ACC112 (cell line): ENCODE measurements around the gene BICRA.
"Not testable (repeated sequence)": the region's sequence is repeated elsewhere in the genome, so short reads cannot be mapped to it uniquely, and the experiment has no call there.

Source experiments
- H2AFZ ChIP-seq: fragments of 200-600 bp; sonication (generic); one replicate; pipeline ENCODE4 v1.6.0; 2017; ENCODE audit warnings: antibody characterized with exemption, low read length; ENCODE audit not compliant: unreplicated experiment
- H3K27ac ChIP-seq: fragments of 200-600 bp; sonication (generic); 2 replicates; pipeline ENCODE4 v1.5.1; 2014; ENCODE audit warnings: low read depth, mild to moderate bottlenecking, antibody characterized with exemption, low read length, moderate library complexity
- H3K27me3 ChIP-seq: fragments of 200-600 bp; sonication (generic); 2 replicates; pipeline ENCODE4 v1.6.1; 2014; ENCODE audit warnings: mild to moderate bottlenecking, antibody characterized with exemption, low read length, moderate library complexity, mixed read lengths; ENCODE audit not compliant: insufficient read depth
- H3K36me3 ChIP-seq: fragments of 200-600 bp; sonication (generic); 2 replicates; pipeline ENCODE4 v1.6.1; 2016; ENCODE audit warnings: mild to moderate bottlenecking, antibody characterized with exemption, low read length, moderate library complexity, mixed read lengths; ENCODE audit not compliant: insufficient read depth
- H3K4me1 ChIP-seq: fragments of 200-600 bp; sonication (generic); one replicate; pipeline ENCODE4 v1.6.1; 2016; ENCODE audit warnings: low read length, mixed read lengths; ENCODE audit not compliant: insufficient read depth, unreplicated experiment, control insufficient read depth
- H3K4me3 ChIP-seq: fragments of 200-600 bp; sonication (generic); 2 replicates; pipeline ENCODE4 v1.5.1; 2014; ENCODE audit warnings: mild to moderate bottlenecking, low read depth, low read length
- H3K79me2 ChIP-seq: fragments of 200-600 bp; sonication (generic); one replicate; pipeline ENCODE4 v1.6.0; 2016; ENCODE audit warnings: low read length; ENCODE audit not compliant: control insufficient read depth, unreplicated experiment, insufficient read depth

The BICRA gene

DNA sequence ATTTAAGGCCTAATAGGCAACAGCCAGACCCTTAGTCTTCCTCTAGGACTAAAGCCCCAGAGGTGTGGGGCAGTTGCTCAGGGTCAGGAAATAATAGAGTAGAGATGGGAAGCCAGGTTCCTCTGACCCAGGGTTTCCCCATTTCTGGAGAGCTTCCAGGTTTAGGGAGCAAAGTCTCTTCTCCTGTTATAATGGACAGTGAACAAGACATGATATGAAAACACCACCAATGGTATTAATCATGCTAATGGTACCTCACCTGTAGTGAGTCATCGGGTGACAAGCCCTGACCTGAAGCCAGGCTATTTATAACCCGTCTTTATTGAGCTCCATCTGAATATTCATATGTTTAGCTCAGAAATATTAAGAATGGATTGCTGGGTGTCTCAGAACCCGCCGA, 24.6 kb downstream of the BICRA start:
- Histone ChIP-seq H3K79me2 (peaks cover 48% of the 10 kb centered on the region), H2AFZ (no peak overlapping the region), H3K27me3 (no peaks in the 10 kb centered on the region), H3K4me3 (no peak overlapping the region), H3K4me1 (peaks cover 7% of the 10 kb centered on the region), H3K27ac (no peak overlapping the region), H3K36me3 (no peaks in the 10 kb centered on the region)

DNA sequence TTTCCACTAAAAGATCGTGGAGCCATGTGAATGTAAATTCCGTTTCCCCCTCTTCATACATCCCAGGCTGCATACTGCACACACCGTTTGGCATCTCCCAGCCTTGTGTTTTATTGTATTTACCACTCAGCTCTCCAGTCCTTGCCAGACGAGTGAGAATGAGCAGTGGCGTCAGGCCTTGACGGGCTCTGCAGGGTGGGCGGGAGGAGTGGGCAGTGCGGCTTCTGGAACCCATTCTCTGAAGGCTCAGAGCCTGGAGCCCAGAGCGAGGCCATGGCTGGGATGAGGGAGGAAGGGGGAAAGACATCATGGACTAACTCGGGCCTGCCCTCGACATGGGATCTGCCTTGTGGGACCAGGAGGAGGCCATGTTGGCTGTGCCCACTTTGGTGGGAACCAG, 25.1 kb downstream of the BICRA start:
- no peak overlapping the region for H3K27ac ChIP-seq
- H3K27me3 ChIP-seq: no peaks in the 10 kb centered on the region
- H3K36me3 ChIP-seq: no peaks in the 10 kb centered on the region
- H3K79me2 ChIP-seq: peaks cover 48% of the 10 kb centered on the region
- H2AFZ ChIP-seq: no peak overlapping the region
- peaks cover 7% of the 10 kb centered on the region for H3K4me1 ChIP-seq
- no peak overlapping the region for H3K4me3 ChIP-seq

DNA sequence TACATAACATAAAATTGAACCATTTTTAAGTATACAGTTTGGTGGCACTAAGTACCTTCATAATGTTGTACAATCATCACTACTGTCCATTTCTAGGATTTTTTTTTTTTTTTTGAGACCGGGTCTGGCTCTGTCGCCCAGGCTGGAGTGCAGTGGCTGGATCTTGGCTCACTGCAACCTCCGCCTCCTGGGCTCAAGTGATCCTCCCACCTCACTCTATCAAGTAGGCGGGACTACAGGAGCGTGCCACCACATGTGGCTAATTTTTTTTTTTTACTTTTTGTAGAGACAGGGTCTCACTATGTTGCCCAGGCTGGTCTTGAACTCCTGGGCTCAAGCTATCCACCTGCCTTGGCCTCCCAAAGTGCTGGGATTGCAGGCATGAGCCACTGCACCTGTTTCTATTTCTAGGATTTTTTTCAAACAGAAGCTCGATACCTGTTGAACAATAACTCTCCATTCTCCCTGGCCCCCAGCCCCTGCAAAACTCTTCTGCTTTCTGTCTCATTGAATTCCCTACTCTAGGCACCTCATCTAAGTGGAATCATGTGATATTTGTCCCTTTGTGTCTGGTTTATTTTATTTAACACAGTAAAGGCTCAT, 26.3 kb downstream of the BICRA start:
- not testable (repeated sequence) for H3K4me3 ChIP-seq, H3K27me3 ChIP-seq, H3K36me3 ChIP-seq, H3K4me1 ChIP-seq, H3K27ac ChIP-seq, H2AFZ ChIP-seq
- peaks cover 48% of the 10 kb centered on the region for H3K79me2 ChIP-seq

DNA sequence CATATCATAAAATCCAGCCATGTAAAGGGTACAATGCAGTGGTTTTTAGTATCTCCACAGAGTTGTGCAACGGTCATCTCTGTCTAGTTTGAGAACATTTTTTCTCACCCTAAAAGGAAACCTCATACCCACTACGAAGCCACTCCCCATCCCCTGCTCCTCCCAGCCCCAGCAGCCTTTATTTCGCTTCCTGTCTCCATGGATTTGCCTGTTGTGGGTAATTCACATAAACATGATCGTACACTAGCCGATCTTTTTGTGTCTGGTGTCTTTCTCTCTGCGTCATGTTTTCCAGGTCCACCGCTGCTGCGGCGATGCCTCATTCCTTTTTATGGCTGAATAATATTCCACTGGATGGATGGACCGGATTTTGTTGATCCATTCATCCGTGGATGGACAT, 28.6 kb downstream of the BICRA start:
- peaks cover 31% of the 10 kb centered on the region for H3K79me2 ChIP-seq
- no peak overlapping the region for H3K27ac ChIP-seq
- no peak overlapping the region for H2AFZ ChIP-seq
- H3K27me3 ChIP-seq: no peaks in the 10 kb centered on the region
- no peak overlapping the region for H3K4me3 ChIP-seq
- H3K36me3 ChIP-seq: no peaks in the 10 kb centered on the region
- peaks cover 3% of the 10 kb centered on the region for H3K4me1 ChIP-seq

DNA sequence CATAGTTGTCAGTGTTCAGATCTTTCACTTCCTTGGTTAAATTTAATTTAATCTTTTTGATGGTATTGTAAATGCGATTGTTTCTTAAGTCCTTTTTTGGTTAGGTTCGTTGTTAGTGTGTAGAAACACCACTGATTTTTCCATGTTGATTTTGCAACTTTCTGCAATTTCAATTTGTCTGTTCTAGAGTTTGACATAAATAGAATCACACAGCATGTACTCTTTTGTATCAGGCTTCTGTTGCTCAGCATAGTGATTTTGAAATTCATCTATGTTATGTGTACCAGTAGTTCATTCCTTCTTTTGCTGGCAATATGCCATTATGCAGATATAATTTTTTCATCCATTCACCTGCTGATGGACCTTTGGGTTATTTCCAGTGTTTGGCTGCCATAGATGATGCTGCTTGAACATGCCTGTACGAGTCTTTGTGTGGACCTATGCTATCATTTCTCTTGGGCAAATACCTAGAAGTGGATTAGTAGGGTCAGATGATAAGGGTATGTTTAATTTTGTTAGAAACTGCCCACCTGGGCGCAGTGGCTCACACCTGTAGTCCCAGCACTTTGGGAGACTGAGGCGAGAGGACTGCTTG, 33.1 kb downstream of the BICRA start:
- H3K27ac ChIP-seq: no peak overlapping the region
- peaks cover 2% of the 10 kb centered on the region; the same call in 1 of the 2 replicates for H3K36me3 ChIP-seq
- no peak overlapping the region for H3K4me3 ChIP-seq
- peaks cover 33% of the 10 kb centered on the region for H3K79me2 ChIP-seq
- H3K4me1 ChIP-seq: peaks cover 3% of the 10 kb centered on the region
- no peak overlapping the region for H2AFZ ChIP-seq
- H3K27me3 ChIP-seq: no peaks in the 10 kb centered on the region

DNA sequence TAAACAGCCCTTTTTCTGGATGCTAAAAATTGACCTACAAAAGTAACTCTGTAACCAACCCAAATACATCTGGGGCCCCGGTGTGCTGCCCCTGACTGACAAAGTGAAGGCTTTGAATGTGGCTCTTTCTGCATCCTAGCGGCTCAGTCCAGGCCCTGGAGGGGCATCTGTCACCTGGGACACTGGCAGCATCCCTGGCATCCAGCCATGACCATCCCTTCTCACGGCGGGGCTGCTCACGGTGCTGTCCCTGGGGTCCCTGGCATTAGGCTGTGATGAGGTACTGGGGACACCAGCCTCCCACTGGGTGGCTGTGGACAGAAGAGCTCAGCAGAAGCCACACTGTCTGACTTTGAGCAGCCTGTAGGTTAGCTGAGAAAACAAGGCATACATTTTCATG, 34.3 kb downstream of the BICRA start:
- peaks cover 6% of the 10 kb centered on the region; the same call in 1 of the 2 replicates for H3K36me3 ChIP-seq
- H3K27ac ChIP-seq: no peak overlapping the region
- no peaks in the 10 kb centered on the region for H3K27me3 ChIP-seq
- no peak overlapping the region for H3K4me3 ChIP-seq
- H3K79me2 ChIP-seq: peaks cover 23% of the 10 kb centered on the region
- no peak overlapping the region for H2AFZ ChIP-seq
- no peaks in the 10 kb centered on the region for H3K4me1 ChIP-seq

DNA sequence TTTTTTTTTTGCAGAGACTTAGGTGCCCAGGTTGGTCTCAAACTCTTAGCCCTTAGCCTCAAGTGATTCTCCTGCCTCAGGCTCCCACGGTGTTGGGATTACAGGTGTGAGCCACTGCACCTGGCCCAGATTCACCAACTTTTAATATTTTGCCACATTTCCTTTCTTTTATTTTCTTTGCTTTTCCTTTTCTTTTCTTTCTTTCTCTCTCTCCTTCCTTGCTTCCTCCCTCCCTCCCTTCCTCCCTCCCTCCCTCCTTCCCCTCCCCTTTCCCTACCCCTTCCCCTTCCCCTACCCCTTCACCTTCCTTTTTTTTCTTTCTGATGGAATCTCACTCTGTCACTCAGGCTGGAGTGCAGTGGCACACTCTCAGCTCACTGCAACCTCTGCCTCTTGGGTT, 35.3 kb downstream of the BICRA start:
- Histone ChIP-seq H3K27ac (no peak overlapping the region), H3K27me3 (no peaks in the 10 kb centered on the region), H3K4me1 (no peaks in the 10 kb centered on the region), H3K36me3 (peaks cover 6% of the 10 kb centered on the region; the same call in 1 of the 2 replicates), H3K4me3 (no peak overlapping the region), H2AFZ (no peak overlapping the region), H3K79me2 (peaks cover 21% of the 10 kb centered on the region)

DNA sequence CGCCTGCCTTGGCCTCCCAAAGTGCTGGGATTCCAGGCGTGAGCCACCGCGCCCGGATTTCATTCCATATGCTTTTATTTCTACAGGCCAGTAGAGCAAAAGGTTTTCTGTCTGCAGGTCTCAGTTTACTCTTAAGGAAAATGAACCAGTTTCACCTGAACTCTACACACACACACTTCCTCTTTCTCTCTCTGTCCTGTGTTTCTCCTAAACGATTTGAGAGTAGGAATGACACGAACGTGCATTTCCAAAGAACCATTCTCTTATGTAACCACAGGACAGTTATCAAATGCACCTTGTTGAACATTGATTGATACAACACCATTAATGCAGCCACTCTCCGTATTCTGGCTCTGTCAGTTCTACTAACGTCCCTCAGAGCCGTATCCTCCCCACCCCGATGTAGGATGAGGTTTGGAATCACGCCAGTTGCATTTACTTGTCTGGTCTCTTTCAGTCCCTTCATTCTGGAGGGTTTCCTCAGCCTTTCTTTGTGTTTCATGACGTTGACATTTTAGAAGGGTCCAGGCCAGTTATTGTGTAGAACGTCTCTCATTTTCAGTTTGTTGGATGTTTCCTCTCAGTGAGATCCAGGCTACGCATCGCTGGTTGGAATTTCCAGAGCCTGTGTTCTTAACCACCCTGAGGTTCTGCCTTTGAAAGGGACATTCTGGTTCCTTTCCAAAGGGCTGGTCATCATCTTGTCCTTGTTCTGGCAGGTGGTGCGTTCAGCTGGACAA, 36.0 kb downstream of the BICRA start:
- H3K79me2 ChIP-seq: peaks cover 27% of the 10 kb centered on the region
- peaks cover 10% of the 10 kb centered on the region for H3K36me3 ChIP-seq
- H2AFZ ChIP-seq: no peak overlapping the region
- H3K27ac ChIP-seq: no peak overlapping the region
- no peaks in the 10 kb centered on the region for H3K27me3 ChIP-seq
- no peak overlapping the region for H3K4me3 ChIP-seq
- H3K4me1 ChIP-seq: no peaks in the 10 kb centered on the region

DNA sequence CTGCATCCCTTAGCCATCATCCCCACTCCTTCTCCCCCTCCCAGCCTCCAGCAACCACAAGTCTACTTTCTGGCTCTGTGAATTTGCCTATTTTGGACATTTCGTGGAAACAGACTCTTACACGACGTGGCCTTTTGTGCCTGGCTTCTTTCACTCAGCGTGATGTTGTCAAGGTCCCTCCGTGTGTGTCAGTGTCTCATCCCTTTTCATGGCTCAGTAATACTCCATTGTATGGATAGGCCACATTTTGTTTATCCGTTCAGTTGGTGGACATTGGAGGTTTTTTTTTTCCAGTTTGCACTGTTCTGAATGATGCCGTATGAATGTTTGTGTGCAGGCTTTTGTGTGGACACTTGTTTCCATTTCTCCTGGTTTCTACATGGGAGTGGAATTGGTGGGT, 38.0 kb downstream of the BICRA start:
- Histone ChIP-seq H3K79me2 (peaks cover 35% of the 10 kb centered on the region), H3K27me3 (no peaks in the 10 kb centered on the region), H2AFZ (no peak overlapping the region), H3K27ac (no peak overlapping the region), H3K36me3 (peaks cover 10% of the 10 kb centered on the region), H3K4me1 (no peaks in the 10 kb centered on the region), H3K4me3 (no peak overlapping the region)

DNA sequence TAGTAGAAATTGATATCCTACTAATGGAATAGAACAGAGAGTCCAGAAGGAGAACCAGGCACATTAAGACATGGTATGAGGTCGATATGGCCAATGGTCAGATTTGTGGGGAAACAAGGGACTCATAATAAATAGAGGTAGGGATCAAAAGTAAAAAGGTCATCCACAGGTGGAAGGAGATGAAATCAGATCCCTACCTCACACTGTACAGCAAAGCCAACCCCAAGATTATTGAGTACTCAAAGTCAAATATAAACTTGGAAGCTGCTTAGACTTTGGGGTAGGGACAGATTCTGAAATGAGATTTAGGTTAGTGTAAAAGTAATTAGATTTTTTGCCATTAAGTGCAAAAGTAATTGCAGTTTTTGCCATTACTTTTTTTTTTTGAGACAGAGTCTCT, 40.7 kb downstream of the BICRA start:
- no peak overlapping the region for H2AFZ ChIP-seq
- no peak overlapping the region for H3K4me3 ChIP-seq
- H3K27me3 ChIP-seq: no peaks in the 10 kb centered on the region
- H3K36me3 ChIP-seq: peaks cover 10% of the 10 kb centered on the region
- H3K79me2 ChIP-seq: peaks cover 34% of the 10 kb centered on the region
- no peak overlapping the region for H3K27ac ChIP-seq
- H3K4me1 ChIP-seq: no peaks in the 10 kb centered on the region

DNA sequence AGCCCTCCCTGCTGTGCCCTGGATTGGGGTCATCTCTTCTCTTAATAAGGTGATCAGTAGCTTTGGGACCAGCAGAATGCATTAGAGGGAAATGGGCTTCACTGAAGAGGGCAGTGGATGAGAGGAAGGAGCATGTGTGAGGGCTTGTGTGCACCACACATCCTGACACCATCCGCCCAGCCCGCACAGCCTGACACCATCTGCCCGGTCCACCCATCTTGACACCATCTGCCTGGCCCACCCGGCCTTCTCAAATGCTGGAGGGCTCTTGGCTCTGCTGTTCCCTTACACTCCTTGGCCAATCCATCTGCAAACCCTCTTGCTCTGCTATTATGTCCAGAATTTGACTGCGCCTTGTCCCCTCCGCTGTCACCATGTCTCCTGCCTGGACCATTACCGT, 41.8 kb downstream of the BICRA start:
- Histone ChIP-seq H2AFZ (no peak overlapping the region), H3K4me1 (no peaks in the 10 kb centered on the region), H3K27me3 (no peaks in the 10 kb centered on the region), H3K79me2 (peaks cover 26% of the 10 kb centered on the region), H3K27ac (no peak overlapping the region), H3K36me3 (peaks cover 10% of the 10 kb centered on the region), H3K4me3 (no peak overlapping the region)
